Inflammatory macrophage (primary cell): ENCODE data around the gene SPRY4.
"Not testable (repeated sequence)": the region's sequence is repeated elsewhere in the genome, so short reads cannot be mapped to it uniquely, and the experiment has no call there.

Source experiments
- DNase-seq, 2 donors: peaks; one replicate each; pipeline ENCODE4 v3.0.0-alpha.2; 2020 to 2022

The SPRY4 gene

GRCh38 chr5:142314109-142314508 is 10.7 kb downstream of the SPRY4 start:
- DNase-seq = no peak

- no peak for DNase-seq
Observed at GRCh38 chr5:142313682-142314081, 11.1 kb downstream of the SPRY4 start.

GRCh38 chr5:142313275-142313674 is 11.5 kb downstream of the SPRY4 start:
- no peak for DNase-seq

- DNase-seq = no peak
Observed at GRCh38 chr5:142312399-142312798, 12.4 kb downstream of the SPRY4 start.

- no peak for DNase-seq
Observed at GRCh38 chr5:142311725-142312124, 13.1 kb downstream of the SPRY4 start.

- DNase-seq = no peak
Observed at GRCh38 chr5:142310803-142311202, 14.0 kb downstream of the SPRY4 start.

GRCh38 chr5:142309747-142310318 is 15.0 kb downstream of the SPRY4 start:
- DNase-seq = no peak

- DNase-seq = no peak
Observed at GRCh38 chr5:142308358-142308757, 16.5 kb downstream of the SPRY4 start.

- DNase-seq = no peak
Observed at GRCh38 chr5:142307146-142307890, 17.5 kb downstream of the SPRY4 start.

GRCh38 chr5:142306077-142306502 is 18.7 kb downstream of the SPRY4 start:
- DNase-seq = no peak

- DNase-seq = no peak
Observed at GRCh38 chr5:142305211-142305610, 19.6 kb downstream of the SPRY4 start.

GRCh38 chr5:142304013-142304701 is 20.7 kb downstream of the SPRY4 start:
- no peak for DNase-seq

GRCh38 chr5:142303565-142303964 is 21.3 kb downstream of the SPRY4 start:
- no peak for DNase-seq

- no peak for DNase-seq
Observed at GRCh38 chr5:142301540-142301939, 23.3 kb downstream of the SPRY4 start.

GRCh38 chr5:142300677-142301076 is 24.1 kb downstream of the SPRY4 start:
- DNase-seq = no peak

GRCh38 chr5:142298789-142299188 is 26.0 kb downstream of the SPRY4 start:
- DNase-seq = no peak

- not testable (repeated sequence) for DNase-seq
Observed at GRCh38 chr5:142297786-142298185, 27.0 kb downstream of the SPRY4 start.

GRCh38 chr5:142296914-142297417 is 27.9 kb downstream of the SPRY4 start:
- DNase-seq = no peak

GRCh38 chr5:142295960-142296860 is 28.6 kb downstream of the SPRY4 start:
- no peak for DNase-seq

GRCh38 chr5:142295084-142295758 is 29.6 kb downstream of the SPRY4 start:
- no peak for DNase-seq

GRCh38 chr5:142293486-142293885 is 31.3 kb downstream of the SPRY4 start:
- peak in 1 of 2 donors; percentile 10 for DNase-seq

GRCh38 chr5:142292808-142293207 is 32.0 kb downstream of the SPRY4 start:
- DNase-seq = no peak
